Astrocyte of the cerebellum (primary cell): Measurements from ENCODE around the gene FBN3.

Experiments used
- DNase-seq: peaks from one replicate; pipeline ENCODE4 v3.0.0-alpha.2; 2011; ENCODE audit warnings: low read depth
- H3K4me3 ChIP-seq: 2 replicates; pipeline ENCODE4 v1.5.1; 2011; ENCODE audit warnings: mild to moderate bottlenecking, low read depth, low read length, moderate library complexity
- CTCF ChIP-seq: IDR thresholded peaks from 2 replicates; pipeline ENCODE4 v1.5.1; 2012; ENCODE audit warnings: low read length, low read depth, moderate library complexity, mild to moderate bottlenecking; ENCODE audit errors: missing control alignments
- in situ Hi-C: cut with HindIII; loops from 2 replicates; pipeline ENCODE4 v1.10.0; 2017; ENCODE audit warnings: low sequenced_read_pairs

The FBN3 gene

DNA sequence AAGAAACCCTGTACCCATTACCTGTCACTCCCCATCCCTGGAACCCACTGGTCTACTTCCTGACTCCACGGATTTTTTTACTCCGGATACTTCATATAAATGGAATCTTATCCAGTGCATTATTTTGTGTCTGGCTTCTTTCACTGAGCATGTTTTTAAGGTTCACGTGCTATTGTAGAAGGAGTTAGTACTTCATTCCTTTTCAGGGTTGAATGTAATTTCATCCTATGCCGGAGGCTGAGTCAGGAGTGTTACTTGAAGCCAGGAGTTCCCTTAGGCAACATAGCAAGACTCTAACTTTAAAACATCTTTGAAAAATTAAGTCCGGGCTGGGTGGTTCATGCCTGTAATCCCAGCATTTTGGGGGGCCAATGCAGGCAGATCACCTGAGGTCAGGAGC is 126.0 kb downstream of the FBN3 start:
- in situ Hi-C loops = no loop called here
- DNase-seq = no peak
- TF ChIP-seq CTCF = no peak
- no peak overlapping the region for H3K4me3 ChIP-seq

DNA sequence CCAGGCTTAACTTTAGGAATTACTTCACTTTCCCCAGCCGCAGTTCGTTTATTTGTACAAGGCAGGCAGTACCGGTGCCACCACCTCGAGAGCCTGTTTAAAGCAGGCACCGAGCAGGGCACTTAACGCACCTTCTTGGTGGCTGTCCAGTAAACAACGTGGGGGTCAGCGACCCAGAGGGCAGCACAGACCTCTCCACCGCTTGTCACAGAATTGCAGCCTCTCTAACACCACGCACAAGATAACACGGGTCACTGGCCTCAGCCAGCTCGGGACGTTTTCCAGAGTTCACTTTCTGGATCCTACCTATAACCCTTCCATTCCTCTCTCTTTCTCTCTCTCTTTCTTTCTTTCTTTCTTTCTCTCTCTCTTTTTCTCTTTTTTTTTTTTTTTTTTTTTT is 127.1 kb downstream of the FBN3 start:
- in situ Hi-C loops = no loop called here
- TF ChIP-seq CTCF = no peak

DNA sequence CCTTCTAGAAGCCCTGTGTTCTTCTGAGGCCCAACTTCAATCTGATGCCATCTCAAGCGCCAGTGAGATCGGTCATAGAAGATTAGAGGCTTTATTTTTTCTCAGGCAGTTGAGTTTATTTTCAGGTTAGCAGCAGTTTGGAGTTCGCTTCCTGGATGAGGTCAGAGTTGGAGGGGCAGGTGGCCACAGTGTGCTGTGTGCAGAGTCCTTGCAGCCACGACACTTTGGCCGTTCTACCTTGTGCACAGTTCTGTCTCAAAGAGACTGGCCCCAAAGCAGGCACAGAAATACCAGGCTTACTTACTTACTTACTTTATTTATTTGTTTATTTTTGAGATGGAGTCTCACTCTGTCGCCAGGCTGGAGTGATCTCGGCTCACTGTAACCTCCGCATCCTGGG is 128.0 kb downstream of the FBN3 start:
- no peak overlapping the region for H3K4me3 ChIP-seq
- no peak for TF ChIP-seq CTCF
- no peak for DNase-seq
- in situ Hi-C loops = no loop called here

More for the DNA sequence above, 127.1 kb downstream of the FBN3 start:
- no peak for DNase-seq
- H3K4me3 ChIP-seq = no peak overlapping the region

DNA sequence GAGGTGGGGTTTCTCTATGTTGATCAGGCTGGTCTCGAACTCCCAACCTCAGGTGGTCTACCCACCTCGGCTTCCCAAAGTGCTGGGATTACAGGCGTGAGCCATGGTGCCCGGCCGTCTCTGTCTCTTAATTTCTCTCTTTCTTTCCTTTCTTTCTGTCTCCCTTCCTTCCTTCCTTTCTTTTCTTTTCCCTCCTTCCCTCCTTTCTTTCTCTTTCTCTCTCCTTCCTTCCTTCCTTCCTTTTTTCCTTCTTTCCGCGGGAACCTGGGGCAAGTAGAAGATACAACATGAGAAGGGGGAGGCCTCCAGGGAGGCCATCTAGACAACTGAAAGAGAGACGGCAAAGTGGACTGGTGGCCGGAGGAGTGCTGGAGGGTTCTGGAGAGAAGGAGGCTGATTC is 128.7 kb downstream of the FBN3 start:
- DNase-seq = no peak
- TF ChIP-seq CTCF = no peak
- in situ Hi-C loops = no loop called here
- H3K4me3 ChIP-seq = no peak overlapping the region

DNA sequence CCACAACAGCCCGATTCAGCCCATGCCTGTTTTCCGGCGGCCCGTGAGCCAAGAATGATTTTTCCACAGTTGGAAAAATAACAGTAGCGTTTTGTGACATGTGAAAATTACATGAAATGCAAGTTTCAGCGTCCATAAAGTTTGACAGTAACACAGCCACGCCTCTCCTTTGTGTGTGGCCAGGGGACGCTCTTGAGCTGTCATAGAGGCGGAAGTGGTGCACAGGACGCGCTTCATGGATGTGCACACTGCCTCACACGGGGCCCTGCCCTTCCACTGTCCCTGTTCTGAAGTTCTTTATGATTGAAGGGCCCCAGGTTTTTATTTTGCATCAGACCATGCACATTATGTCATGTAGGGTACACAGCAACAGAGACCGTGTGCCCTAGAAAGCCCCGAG is 131.6 kb downstream of the FBN3 start:
- no peak overlapping the region for H3K4me3 ChIP-seq
- no peak for TF ChIP-seq CTCF
- in situ Hi-C loops = no loop called here
- DNase-seq = no peak
